Midbrain (tissue), 1 donor: Measurements from ENCODE around the gene ITPK1.

ENCODE experiments used
- DNase-seq: peaks from one replicate; lab custom pipeline; 2025; lab: John Stamatoyannopoulos, UW

The ITPK1 gene

GRCh38 chr14:92924247-92924646, 191.5 kb downstream of the ITPK1 start:
- no peak for DNase-seq

GRCh38 chr14:92923744-92924103, 192.0 kb downstream of the ITPK1 start:
- no peak for DNase-seq

GRCh38 chr14:92922883-92923743, 192.6 kb downstream of the ITPK1 start, which contains the start of gene CHGA:
TSS of gene CHGA (plus strand) at chr14:92923150. CDS start at chr14:92923360, 210 bp downstream.
- DNase-seq, result peak; percentile 30

- no peak for DNase-seq
Observed at GRCh38 chr14:92922155-92922735, 193.5 kb downstream of the ITPK1 start.

GRCh38 chr14:92920001-92920400, 195.7 kb downstream of the ITPK1 start:
- DNase-seq, result no peak

- DNase-seq, result no peak
Observed at GRCh38 chr14:92917956-92918355, 197.8 kb downstream of the ITPK1 start.

- no peak for DNase-seq
Observed at GRCh38 chr14:92917041-92917940, 198.4 kb downstream of the ITPK1 start.

GRCh38 chr14:92916201-92916600, 199.5 kb downstream of the ITPK1 start:
- DNase-seq, result no peak

- DNase-seq, result no peak
Observed at GRCh38 chr14:92914087-92914656, 201.6 kb downstream of the ITPK1 start.

- no peak for DNase-seq
Observed at GRCh38 chr14:92907316-92907911, 208.3 kb downstream of the ITPK1 start.

- no peak for DNase-seq
Observed at GRCh38 chr14:92906823-92907222, 208.9 kb downstream of the ITPK1 start.

- no peak for DNase-seq
Observed at GRCh38 chr14:92906420-92906819, 209.3 kb downstream of the ITPK1 start.

GRCh38 chr14:92905667-92906066, 210.1 kb downstream of the ITPK1 start:
- no peak for DNase-seq

GRCh38 chr14:92903359-92903758, 212.4 kb downstream of the ITPK1 start:
- no peak for DNase-seq

GRCh38 chr14:92902726-92903125, 213.0 kb downstream of the ITPK1 start:
- no peak for DNase-seq

- DNase-seq, result no peak
Observed at GRCh38 chr14:92902191-92902590, 213.5 kb downstream of the ITPK1 start.

- DNase-seq, result no peak
Observed at GRCh38 chr14:92900660-92901059, 215.1 kb downstream of the ITPK1 start.

- no peak for DNase-seq
Observed at GRCh38 chr14:92898566-92899131, 217.1 kb downstream of the ITPK1 start.

- no peak for DNase-seq
Observed at GRCh38 chr14:92897922-92898565, 217.7 kb downstream of the ITPK1 start.

- DNase-seq, result no peak
Observed at GRCh38 chr14:92895352-92895878, 220.3 kb downstream of the ITPK1 start.

GRCh38 chr14:92892589-92892988, 223.1 kb downstream of the ITPK1 start:
- DNase-seq, result no peak
